ENCODE results near the gene NDST1. TPM values are rescaled to one million over a fixed set of nuclear protein-coding genes. Genes with fewer than 3 reads are reported as not detected.

Gene NDST1
- total and polyA plus RNA-seq, 7 experiments from 2014 or later, result 0.69 to 17.5 (median 1.2) TPM

DNA sequence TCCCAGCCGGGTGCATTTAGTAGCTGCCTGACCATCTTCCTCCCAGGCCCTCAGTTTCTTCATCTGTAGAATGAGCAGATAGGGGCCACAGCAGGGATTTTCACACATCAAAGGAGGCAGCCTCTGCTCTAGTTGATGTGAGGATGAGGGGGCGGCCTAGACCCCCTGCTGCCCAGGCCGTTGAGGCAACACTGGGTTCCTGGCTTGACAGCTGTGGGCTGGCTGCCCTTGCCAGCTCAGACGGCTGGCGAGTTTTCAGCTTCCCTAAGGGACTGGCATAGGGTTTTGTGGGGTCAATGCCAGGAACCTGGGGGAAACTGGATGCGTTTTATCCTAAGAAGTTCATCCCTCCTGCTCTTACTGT, 49.6 kb downstream of the NDST1 start:
- intact Hi-C loops (cut with micrococcal nuclease), result no loop called here
- Mint-ChIP-seq H3K36me3 (no peaks in the 10 kb centered on the region), H3K9me3 (no peaks in the 10 kb centered on the region), H3K27ac (no peak overlapping the region), H3K4me1 (peaks cover 0 to 3% (median 0%) of the 10 kb centered on the region in 7 donors), H3K4me3 (no peak overlapping the region), H3K27me3 (peaks cover 0 to under 1% (median 0%) of the 10 kb centered on the region in 5 donors)
- Histone ChIP-seq H3K27ac (ENCODE audit: low read depth, low read length) (no peak overlapping the region), H3K27me3 (ENCODE audit: control insufficient read depth in 2 of 2, insufficient read depth in 2 of 2, low read length in 2 of 2) (no peaks in the 10 kb centered on the region), H3K4me3 (ENCODE audit: low read length) (no peak overlapping the region), H3K9me3 (ENCODE audit: control insufficient read depth in 2 of 3, low read length in 3 of 3) (no peaks in the 10 kb centered on the region), H3K4me1 (ENCODE audit: control insufficient read depth in 2 of 2, insufficient read depth in 2 of 2, low read length in 2 of 2) (no peaks in the 10 kb centered on the region), H3K36me3 (ENCODE audit: control insufficient read depth in 2 of 3, insufficient read depth in 3 of 3, low read length in 3 of 3) (no peaks in the 10 kb centered on the region)
- CTCF ChIA-PET, result interaction anchor here (0.6 kb wide), 1 partner anchor 25 kb away, joined by 3 read pairs; no protein-coding TSS in a partner anchor
- no peak for ATAC-seq
- DNase-seq, result no peak
- POLR2A ChIA-PET, result no interaction called here

DNA sequence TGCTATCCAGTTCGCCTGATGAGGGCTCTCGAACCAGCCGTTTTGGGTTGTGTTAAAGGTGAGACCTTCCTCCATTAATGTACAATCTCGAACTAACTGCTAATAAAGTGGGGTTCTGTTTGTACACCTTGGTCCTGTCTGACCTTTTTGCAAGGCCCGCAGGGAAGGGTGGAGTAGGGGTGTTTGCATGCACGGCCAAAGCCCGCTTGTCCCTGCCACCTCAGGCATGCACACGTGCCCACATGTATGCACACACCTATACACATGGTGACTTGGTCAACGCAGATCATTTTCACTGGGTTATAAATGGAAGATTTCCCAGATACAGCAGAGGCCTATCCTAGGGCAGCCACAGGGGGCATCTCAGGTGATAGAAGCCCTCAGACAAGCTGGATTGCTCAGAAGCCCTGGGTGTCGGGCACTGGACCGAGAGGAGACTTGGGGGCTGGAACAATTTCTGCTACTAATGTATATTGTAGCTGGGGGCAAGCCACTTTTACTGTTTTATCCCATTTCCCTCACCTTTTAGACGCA, 50.2 kb downstream of the NDST1 start:
- DNase-seq (no peak), ATAC-seq (no peak)
- Mint-ChIP-seq H3K4me1 (peaks cover 0 to 3% (median 0%) of the 10 kb centered on the region in 7 donors), H3K27ac (no peak overlapping the region), H3K36me3 (no peaks in the 10 kb centered on the region), H3K27me3 (peaks cover 0 to 5% (median 0%) of the 10 kb centered on the region in 5 donors), H3K4me3 (no peak overlapping the region), H3K9me3 (no peaks in the 10 kb centered on the region)
- Histone ChIP-seq H3K27me3 (ENCODE audit: control insufficient read depth in 2 of 2, insufficient read depth in 2 of 2, low read length in 2 of 2) (no peaks in the 10 kb centered on the region), H3K4me1 (ENCODE audit: control insufficient read depth in 2 of 2, insufficient read depth in 2 of 2, low read length in 2 of 2) (no peaks in the 10 kb centered on the region), H3K4me3 (ENCODE audit: low read length) (no peak overlapping the region), H3K27ac (ENCODE audit: low read depth, low read length) (no peak overlapping the region), H3K36me3 (ENCODE audit: control insufficient read depth in 2 of 3, insufficient read depth in 3 of 3, low read length in 3 of 3) (no peaks in the 10 kb centered on the region), H3K9me3 (ENCODE audit: control insufficient read depth in 2 of 3, low read length in 3 of 3) (no peaks in the 10 kb centered on the region)
- intact Hi-C loops (cut with micrococcal nuclease), result no loop called here
- CTCF ChIA-PET, result interaction anchor here (5.3 kb wide), 1 partner anchor 289 kb away, joined by 47 read pairs; the partner anchor contains the start of gene IRGM
- POLR2A ChIA-PET, result interaction anchor here (0.6 kb wide), 1 partner anchor 208 kb away, joined by 3 read pairs; no protein-coding TSS in a partner anchor

DNA sequence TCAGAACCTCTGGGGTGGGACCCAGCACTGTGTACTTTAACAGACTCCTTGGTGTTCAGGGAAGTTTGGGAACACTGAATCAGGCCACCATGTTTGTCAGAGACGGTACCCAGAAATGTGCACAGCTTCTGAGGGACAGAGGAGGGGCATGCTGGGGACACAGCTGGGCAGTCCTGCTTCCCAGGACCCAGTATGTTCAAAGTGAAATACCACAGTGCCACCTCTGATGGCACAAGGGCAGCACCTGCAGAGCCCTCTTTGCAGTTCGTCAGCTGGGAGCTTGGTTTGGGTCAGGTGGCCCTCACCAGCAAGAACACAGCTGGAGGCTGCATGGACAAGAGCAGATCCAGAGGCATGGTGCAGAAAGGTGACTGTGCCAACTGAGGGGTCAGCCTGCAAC, 51.2 kb downstream of the NDST1 start:
- Mint-ChIP-seq H3K27ac (no peak overlapping the region), H3K4me1 (peaks cover 0 to 3% (median 0%) of the 10 kb centered on the region in 7 donors), H3K27me3 (peaks cover 0 to 5% (median 0%) of the 10 kb centered on the region in 5 donors), H3K4me3 (no peak overlapping the region), H3K9me3 (no peaks in the 10 kb centered on the region), H3K36me3 (no peaks in the 10 kb centered on the region)
- no peaks in the 10 kb centered on the region for H3K9me3 ChIP-seq (ENCODE audit: control insufficient read depth in 2 of 3, low read length in 3 of 3)
- H3K27ac ChIP-seq (ENCODE audit: low read depth, low read length), result no peak overlapping the region
- no peaks in the 10 kb centered on the region for H3K36me3 ChIP-seq (ENCODE audit: control insufficient read depth in 2 of 3, insufficient read depth in 3 of 3, low read length in 3 of 3)
- ATAC-seq (no peak), DNase-seq (no peak)
- intact Hi-C loops (cut with micrococcal nuclease), result no loop called here
- POLR2A ChIA-PET, result interaction anchor here (1.2 kb wide), 1 partner anchor 288 kb away, joined by 3 read pairs; the partner anchor contains the start of gene IRGM
- CTCF ChIA-PET, result interaction anchor here (0.6 to 5.3 kb wide), 4 partner anchors 101 to 292 kb away, joined by 5 to 47 read pairs (median 12); partner anchors contain the start of genes IRGM and SMIM3
- H3K4me1 ChIP-seq (ENCODE audit: control insufficient read depth in 2 of 2, insufficient read depth in 2 of 2, low read length in 2 of 2), result no peaks in the 10 kb centered on the region
- H3K4me3 ChIP-seq (ENCODE audit: low read length), result no peak overlapping the region
- H3K27me3 ChIP-seq (ENCODE audit: control insufficient read depth in 2 of 2, insufficient read depth in 2 of 2, low read length in 2 of 2), result no peaks in the 10 kb centered on the region

DNA sequence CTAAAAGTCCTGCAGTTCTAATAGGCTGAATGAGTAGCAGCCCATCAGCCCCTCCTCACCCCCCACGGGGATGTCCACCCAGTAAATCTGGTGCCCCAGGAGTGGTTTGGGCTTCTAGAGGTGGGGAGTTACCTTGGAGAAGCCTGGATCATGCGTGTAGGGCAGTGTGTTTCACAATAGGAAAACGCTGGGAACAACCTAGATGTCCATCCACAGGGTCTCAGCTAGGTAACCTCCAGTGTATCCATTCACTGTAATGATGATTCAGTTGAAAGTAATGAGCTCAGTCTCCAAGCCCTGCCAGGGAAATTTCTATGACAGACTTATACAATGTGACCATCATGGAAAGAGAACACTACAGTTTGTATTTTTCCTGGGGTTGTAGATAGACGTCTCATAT, 51.8 kb downstream of the NDST1 start:
- Mint-ChIP-seq H3K4me1 (peaks cover 0 to 3% (median 0%) of the 10 kb centered on the region in 7 donors), H3K9me3 (no peaks in the 10 kb centered on the region), H3K36me3 (no peaks in the 10 kb centered on the region), H3K27me3 (peaks cover 0 to 5% (median 0%) of the 10 kb centered on the region in 5 donors), H3K4me3 (no peak overlapping the region), H3K27ac (no peak overlapping the region)
- H3K4me1 ChIP-seq (ENCODE audit: control insufficient read depth in 2 of 2, insufficient read depth in 2 of 2, low read length in 2 of 2), result no peaks in the 10 kb centered on the region
- no peaks in the 10 kb centered on the region for H3K27me3 ChIP-seq (ENCODE audit: control insufficient read depth in 2 of 2, insufficient read depth in 2 of 2, low read length in 2 of 2)
- intact Hi-C loops (cut with micrococcal nuclease), result loop anchor here (2.0 to 10.0 kb wide), 5 partner anchors 101 to 555 kb away; partner anchors contain the start of gene RBM22 (in 1 of the 2)
- DNase-seq (no peak), ATAC-seq (no peak)
- no peaks in the 10 kb centered on the region for H3K36me3 ChIP-seq (ENCODE audit: control insufficient read depth in 2 of 3, insufficient read depth in 3 of 3, low read length in 3 of 3)
- ChIA-PET CTCF (interaction anchor here (0.6 to 5.3 kb wide), 9 partner anchors 11 to 291 kb away, joined by 3 to 47 read pairs (median 3); partner anchors contain the start of genes IRGM and SMIM3), POLR2A (interaction anchor here (1.2 kb wide), 1 partner anchor 287 kb away, joined by 3 read pairs; the partner anchor contains the start of gene IRGM)
- no peaks in the 10 kb centered on the region for H3K9me3 ChIP-seq (ENCODE audit: control insufficient read depth in 2 of 3, low read length in 3 of 3)
- no peak overlapping the region for H3K4me3 ChIP-seq (ENCODE audit: low read length)
- no peak overlapping the region for H3K27ac ChIP-seq (ENCODE audit: low read depth, low read length)

DNA sequence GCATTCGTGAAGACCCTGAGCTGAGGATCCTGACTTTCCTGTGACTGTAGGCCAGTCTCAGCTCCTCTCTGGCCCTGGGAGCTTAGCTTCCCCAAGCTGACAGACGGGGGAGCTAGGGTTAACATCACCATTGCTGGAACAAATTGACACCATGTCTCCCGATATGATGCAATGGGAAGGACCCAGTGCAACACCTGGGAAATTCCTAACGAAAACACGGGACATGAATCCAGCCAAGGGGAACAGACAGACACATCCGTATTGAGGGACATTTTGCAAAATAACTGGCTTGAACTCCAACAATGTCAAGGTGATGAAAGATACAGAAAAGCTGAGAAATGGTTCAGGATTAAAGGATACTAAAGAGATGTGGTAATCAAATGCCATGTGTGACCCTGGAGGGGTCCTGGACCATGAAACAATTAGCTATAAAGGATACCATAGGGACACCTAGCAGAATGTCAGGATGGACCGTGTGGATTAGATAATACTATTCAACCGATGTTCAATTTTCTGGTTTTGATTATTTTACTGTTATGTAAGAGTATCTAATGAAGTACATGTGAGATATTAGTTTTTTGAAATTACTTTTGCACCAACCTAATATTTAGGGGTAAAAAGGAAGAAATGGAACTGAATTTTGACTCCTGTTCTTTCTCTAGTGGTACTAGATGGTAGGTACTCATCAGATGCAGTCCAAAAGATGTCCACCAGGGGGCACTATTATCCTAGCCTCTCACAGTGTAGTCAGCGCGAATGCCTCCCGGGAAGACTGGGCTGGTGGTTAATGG, 52.7 kb downstream of the NDST1 start:
- DNase-seq (peak; percentile 48 to 86 (median 78)), ATAC-seq (peak; percentile 98)
- Histone ChIP-seq H3K36me3 (ENCODE audit: control insufficient read depth in 2 of 3, insufficient read depth in 3 of 3, low read length in 3 of 3) (no peaks in the 10 kb centered on the region), H3K4me3 (ENCODE audit: low read length) (no peak overlapping the region), H3K9me3 (ENCODE audit: control insufficient read depth in 2 of 3, low read length in 3 of 3) (no peaks in the 10 kb centered on the region), H3K4me1 (ENCODE audit: control insufficient read depth in 2 of 2, insufficient read depth in 2 of 2, low read length in 2 of 2) (no peaks in the 10 kb centered on the region), H3K27ac (ENCODE audit: low read depth, low read length) (no peak overlapping the region), H3K27me3 (ENCODE audit: control insufficient read depth in 2 of 2, insufficient read depth in 2 of 2, low read length in 2 of 2) (no peaks in the 10 kb centered on the region)
- CTCF ChIA-PET, result interaction anchor here (0.6 to 5.3 kb wide), 16 partner anchors 11 to 565 kb away, joined by 3 to 47 read pairs (median 4); partner anchors contain the start of genes IRGM and SMIM3
- Mint-ChIP-seq H3K27me3 (peaks cover 0 to 10% (median 0%) of the 10 kb centered on the region in 5 donors), H3K4me3 (no peak overlapping the region), H3K27ac (no peak overlapping the region), H3K4me1 (peaks cover 0 to 3% (median 0%) of the 10 kb centered on the region in 7 donors), H3K36me3 (no peaks in the 10 kb centered on the region), H3K9me3 (no peaks in the 10 kb centered on the region)
- intact Hi-C loops (cut with micrococcal nuclease), result loop anchor here (1.0 to 10.0 kb wide), 11 partner anchors 96 to 554 kb away; partner anchors contain the start of gene RBM22 (in 1 of the 2)
- POLR2A ChIA-PET, result interaction anchor here (0.7 to 1.6 kb wide), 3 partner anchors 218 to 609 kb away, joined by 3 read pairs; partner anchors contain the start of genes IRGM and SMIM3

DNA sequence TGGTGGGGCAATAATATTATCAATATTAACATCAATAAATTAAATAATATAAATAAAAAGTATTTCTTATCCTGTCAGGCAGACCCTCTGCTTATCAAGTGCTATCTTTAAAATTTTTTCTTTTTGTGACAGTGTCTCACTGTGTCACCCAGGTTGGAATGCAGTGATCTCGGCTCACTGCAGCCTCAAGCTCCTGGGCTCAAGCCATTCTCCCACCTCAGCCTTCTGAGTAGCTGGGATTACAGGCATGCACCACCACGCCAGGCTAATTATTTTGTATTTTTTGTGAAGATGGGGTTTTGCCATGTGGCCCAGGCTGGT, 53.2 kb downstream of the NDST1 start:
- Histone ChIP-seq H3K9me3 (ENCODE audit: control insufficient read depth in 2 of 3, low read length in 3 of 3) (no peaks in the 10 kb centered on the region), H3K4me1 (ENCODE audit: control insufficient read depth in 2 of 2, insufficient read depth in 2 of 2, low read length in 2 of 2) (no peaks in the 10 kb centered on the region), H3K4me3 (ENCODE audit: low read length) (no peak overlapping the region), H3K36me3 (ENCODE audit: control insufficient read depth in 2 of 3, insufficient read depth in 3 of 3, low read length in 3 of 3) (no peaks in the 10 kb centered on the region), H3K27me3 (ENCODE audit: control insufficient read depth in 2 of 2, insufficient read depth in 2 of 2, low read length in 2 of 2) (no peaks in the 10 kb centered on the region), H3K27ac (ENCODE audit: low read depth, low read length) (no peak overlapping the region)
- intact Hi-C loops (cut with micrococcal nuclease), result loop anchor here (1.0 to 10.0 kb wide), 11 partner anchors 95 to 554 kb away; partner anchors contain the start of gene RBM22 (in 1 of the 2)
- Mint-ChIP-seq H3K9me3 (no peaks in the 10 kb centered on the region), H3K27ac (no peak overlapping the region), H3K4me3 (no peak overlapping the region), H3K4me1 (peaks cover 0 to 3% (median 0%) of the 10 kb centered on the region in 7 donors), H3K27me3 (peaks cover 0 to 10% (median 0%) of the 10 kb centered on the region in 5 donors), H3K36me3 (no peaks in the 10 kb centered on the region)
- ATAC-seq (no peak), DNase-seq (no peak)
- POLR2A ChIA-PET, result interaction anchor here (1.6 kb wide), 1 partner anchor 217 kb away, joined by 3 read pairs; the partner anchor contains the start of gene SMIM3
- CTCF ChIA-PET, result interaction anchor here (0.6 to 5.3 kb wide), 10 partner anchors 34 to 564 kb away, joined by 3 to 47 read pairs (median 4); partner anchors contain the start of genes IRGM and SMIM3
